HG02852 (cell line): ENCODE results near the gene CDH23.

Experiments used
- ATAC-seq: cut with Tn5 transposase; IDR thresholded peaks from one replicate; pipeline ENCODE4 v1.9.1; 2021; ENCODE audit warnings: mild to moderate bottlenecking, moderate library complexity; ENCODE audit not compliant: unreplicated experiment

The CDH23 gene

GRCh38 chr10:71480662-71481061, 83.9 kb downstream of the CDH23 start:
- ATAC-seq = no peak

GRCh38 chr10:71481746-71482410, 85.2 kb downstream of the CDH23 start:
- ATAC-seq = no peak

GRCh38 chr10:71482620-71483019, 85.9 kb downstream of the CDH23 start:
- ATAC-seq = no peak

GRCh38 chr10:71483135-71483534, 86.4 kb downstream of the CDH23 start:
- ATAC-seq = no peak

GRCh38 chr10:71483885-71484751, 87.4 kb downstream of the CDH23 start:
- no peak for ATAC-seq

- no peak for ATAC-seq
Observed at GRCh38 chr10:71486484-71487114, 89.9 kb downstream of the CDH23 start.

- no peak for ATAC-seq
Observed at GRCh38 chr10:71487726-71488125, 91.0 kb downstream of the CDH23 start.

GRCh38 chr10:71489077-71489476, 92.4 kb downstream of the CDH23 start:
- ATAC-seq = no peak

- no peak for ATAC-seq
Observed at GRCh38 chr10:71492872-71493271, 96.2 kb downstream of the CDH23 start.

- no peak for ATAC-seq
Observed at GRCh38 chr10:71493741-71494140, 97.0 kb downstream of the CDH23 start.

GRCh38 chr10:71494476-71494875, 97.8 kb downstream of the CDH23 start:
- no peak for ATAC-seq

GRCh38 chr10:71494980-71495381, 98.3 kb downstream of the CDH23 start:
- peak; percentile 66 for ATAC-seq

- ATAC-seq = no peak
Observed at GRCh38 chr10:71496927-71497762, 100.4 kb downstream of the CDH23 start.

- no peak for ATAC-seq
Observed at GRCh38 chr10:71497763-71498326, 101.1 kb downstream of the CDH23 start.

GRCh38 chr10:71501402-71501801, 104.7 kb downstream of the CDH23 start:
- no peak for ATAC-seq

- ATAC-seq = no peak
Observed at GRCh38 chr10:71502190-71502589, 105.5 kb downstream of the CDH23 start.

- ATAC-seq = no peak
Observed at GRCh38 chr10:71502851-71503250, 106.1 kb downstream of the CDH23 start.

- ATAC-seq = no peak
Observed at GRCh38 chr10:71504168-71504567, 107.4 kb downstream of the CDH23 start.

- ATAC-seq = no peak
Observed at GRCh38 chr10:71504570-71504969, 107.8 kb downstream of the CDH23 start.

GRCh38 chr10:71505862-71506261, 109.1 kb downstream of the CDH23 start:
- ATAC-seq = no peak

- ATAC-seq = no peak
Observed at GRCh38 chr10:71509444-71509843, 112.7 kb downstream of the CDH23 start.
